OCI-LY7 (cell line): ENCODE data around the gene MAML3. TPM values are rescaled to one million over a fixed set of nuclear protein-coding genes. Genes with fewer than 3 reads are reported as not detected.

Experiments used
- BruUV-seq: library from RNA; stranded (reverse); fragments of 400-500 nt; replicated peaks from 2 replicates; lab custom pipeline; 2021; lab: Mats Ljungman, UMichigan
- CTCF ChIA-PET: fragments of 300-600 bp; sonication (Branson Sonifier 250); formaldehyde crosslinking; loops from one replicate; lab custom pipeline; 2022; ENCODE audit warnings: antibody characterized with exemption; ENCODE audit not compliant: unreplicated experiment; lab: Charles Lee
- POLR2A ChIA-PET: fragments of 300-600 bp; sonication (Branson Sonifier 250); formaldehyde crosslinking; loops from one replicate; lab custom pipeline; 2022; ENCODE audit warnings: antibody characterized with exemption; lab: Charles Lee
- DNase-seq: peaks from one replicate; pipeline ENCODE4 v3.0.0-alpha.2; 2015; ENCODE audit warnings: low spot score
- H2AFZ ChIP-seq: fragments of 200-600 bp; sonication (generic), shearing (Covaris generic); 2 replicates; pipeline ENCODE4 v1.6.1; 2014; ENCODE audit warnings: mild to moderate bottlenecking, antibody characterized with exemption, low read length, moderate library complexity
- H3K27ac ChIP-seq: fragments of 200-600 bp; sonication (generic); 2 replicates; pipeline ENCODE4 v1.5.1; 2014; ENCODE audit warnings: mixed run types, low read depth, mild to moderate bottlenecking, moderate library complexity, low read length, inconsistent platforms; ENCODE audit not compliant: poor library complexity, severe bottlenecking
- H3K36me3 ChIP-seq: fragments of 200-600 bp; sonication (generic); 2 replicates; pipeline ENCODE4 v1.6.1; 2014; ENCODE audit warnings: mild to moderate bottlenecking, antibody characterized with exemption, low read length, moderate library complexity, mixed read lengths; ENCODE audit not compliant: insufficient read depth
- H3K4me1 ChIP-seq: fragments of 200-600 bp; sonication (generic); 2 replicates; pipeline ENCODE4 v1.5.1; 2014; ENCODE audit warnings: mild to moderate bottlenecking, low read length; ENCODE audit not compliant: insufficient read depth, poor library complexity, severe bottlenecking
- H3K4me2 ChIP-seq: fragments of 200-600 bp; sonication (generic); 2 replicates; pipeline ENCODE4 v1.6.1; 2014; ENCODE audit warnings: mild to moderate bottlenecking, low read length
- H3K4me3 ChIP-seq: fragments of 200-600 bp; sonication (generic); 2 replicates; pipeline ENCODE4 v1.5.1; 2014; ENCODE audit warnings: mild to moderate bottlenecking, low read depth, low read length; ENCODE audit not compliant: poor library complexity, severe bottlenecking
- H3K79me2 ChIP-seq: fragments of 200-600 bp; sonication (generic); 2 replicates; pipeline ENCODE4 v1.6.1; 2016; ENCODE audit warnings: low read depth, mild to moderate bottlenecking, low read length, moderate library complexity, mixed read lengths; ENCODE audit not compliant: insufficient read depth
- H3K9me2 ChIP-seq: fragments of 200-600 bp; sonication (generic); 2 replicates; pipeline ENCODE4 v1.6.1; 2016; ENCODE audit warnings: mild to moderate bottlenecking, low read length, mixed read lengths; ENCODE audit not compliant: insufficient read depth
- H3K9me3 ChIP-seq: fragments of 200-600 bp; sonication (generic); 2 replicates; pipeline ENCODE4 v1.6.1; 2014; ENCODE audit warnings: mild to moderate bottlenecking, mixed run types, low read length, mixed read lengths
- H4K20me1 ChIP-seq: fragments of 200-600 bp; sonication (generic); 2 replicates; pipeline ENCODE4 v1.6.1; 2014; ENCODE audit warnings: mild to moderate bottlenecking, antibody characterized with exemption, low read length, moderate library complexity, mixed read lengths; ENCODE audit not compliant: insufficient read depth
- CTCF ChIP-seq: fragments of 200-600 bp; sonication (generic); conservative IDR thresholded peaks from 2 replicates; pipeline ENCODE4 v1.5.1; 2014; ENCODE audit warnings: mild to moderate bottlenecking, antibody characterized with exemption, low read length, moderate library complexity, mixed read lengths
- EZH2phosphoT487 ChIP-seq: fragments of 200-600 bp; sonication (generic); IDR thresholded peaks from 2 replicates; pipeline ENCODE4 v1.6.1; 2018; ENCODE audit warnings: low read depth, borderline replicate concordance, mild to moderate bottlenecking, mixed run types, antibody characterized with exemption, low read length, moderate library complexity, mixed read lengths
- intact Hi-C: fragments of 100-400 bp; cut with micrococcal nuclease; formaldehyde crosslinking; loops from one replicate; pipeline ENCODE4 v1.10.0; 2022; ENCODE audit not compliant: unreplicated experiment
- total RNA-seq, 2 experiments: library from RNA; depleted of rRNA in 1 of 2; stranded (reverse); fragments of >200 nt in 1 of 2; shearing (Covaris generic) in 1 of 2; gene quantifications; 2 replicates each; pipeline ENCODE4 v1.2.3, GENCODE V29; 2014 to 2022

Gene MAML3
- total RNA-seq, 2 experiments from 2014 or later = 0.80 to 1.2 TPM

- Histone ChIP-seq H3K4me3 (no peak overlapping the region), H3K4me1 (no peaks in the 10 kb centered on the region), H4K20me1 (no peaks in the 10 kb centered on the region), H3K36me3 (no peaks in the 10 kb centered on the region), H3K79me2 (no peaks in the 10 kb centered on the region), H3K9me2 (no peaks in the 10 kb centered on the region), H2AFZ (no peak overlapping the region), H3K27ac (no peak overlapping the region), H3K9me3 (no peaks in the 10 kb centered on the region), H3K4me2 (no peak overlapping the region)
- ChIA-PET POLR2A (no interaction called here), CTCF (no interaction called here)
- no TSS peak for BruUV-seq
- intact Hi-C loops = no loop called here
- DNase-seq = no peak
- TF ChIP-seq EZH2phosphoT487 (no peak), CTCF (no peak)
Observed at GRCh38 chr4:139686988-139687387, 467.0 kb downstream of the MAML3 start.

GRCh38 chr4:139686130-139686529 lies 467.9 kb downstream of the MAML3 start:
- intact Hi-C loops = no loop called here
- BruUV-seq = no TSS peak
- no peak overlapping the region for H2AFZ ChIP-seq
- H3K9me3 ChIP-seq = no peaks in the 10 kb centered on the region
- H3K4me3 ChIP-seq = no peak overlapping the region
- no peaks in the 10 kb centered on the region for H3K79me2 ChIP-seq
- ChIA-PET CTCF (no interaction called here), POLR2A (interaction anchor here (0.6 kb wide), 1 partner anchor 12 kb away, joined by 4 read pairs; no protein-coding TSS in a partner anchor)
- no peaks in the 10 kb centered on the region for H3K36me3 ChIP-seq
- no peaks in the 10 kb centered on the region for H3K4me1 ChIP-seq
- no peak for TF ChIP-seq CTCF
- TF ChIP-seq EZH2phosphoT487 = no peak
- H3K4me2 ChIP-seq = no peak overlapping the region
- no peaks in the 10 kb centered on the region for H4K20me1 ChIP-seq
- H3K9me2 ChIP-seq = no peaks in the 10 kb centered on the region
- DNase-seq = no peak
- no peak overlapping the region for H3K27ac ChIP-seq

GRCh38 chr4:139685180-139685579 lies 468.8 kb downstream of the MAML3 start:
- no peaks in the 10 kb centered on the region for H3K36me3 ChIP-seq
- H3K4me2 ChIP-seq = no peak overlapping the region
- no peaks in the 10 kb centered on the region for H3K4me1 ChIP-seq
- no peaks in the 10 kb centered on the region for H3K9me2 ChIP-seq
- no peak for DNase-seq
- no peaks in the 10 kb centered on the region for H4K20me1 ChIP-seq
- no peak overlapping the region for H2AFZ ChIP-seq
- ChIA-PET POLR2A (no interaction called here), CTCF (no interaction called here)
- no peaks in the 10 kb centered on the region for H3K9me3 ChIP-seq
- intact Hi-C loops = no loop called here
- H3K27ac ChIP-seq = no peak overlapping the region
- H3K79me2 ChIP-seq = no peaks in the 10 kb centered on the region
- TF ChIP-seq EZH2phosphoT487 = no peak
- TF ChIP-seq CTCF = no peak
- no TSS peak for BruUV-seq
- H3K4me3 ChIP-seq = no peak overlapping the region
